OCI-LY7 (cell line): ENCODE data around the gene GRHL1. TPM values are rescaled to one million over a fixed set of nuclear protein-coding genes. Genes with fewer than 3 reads are reported as not detected.

Source experiments
- BruUV-seq: library from RNA; stranded (reverse); fragments of 400-500 nt; replicated peaks from 2 replicates; lab custom pipeline; 2021; lab: Mats Ljungman, UMichigan
- CTCF ChIA-PET: fragments of 300-600 bp; sonication (Branson Sonifier 250); formaldehyde crosslinking; loops from one replicate; lab custom pipeline; 2022; ENCODE audit warnings: antibody characterized with exemption; ENCODE audit not compliant: unreplicated experiment; lab: Charles Lee
- POLR2A ChIA-PET: fragments of 300-600 bp; sonication (Branson Sonifier 250); formaldehyde crosslinking; loops from one replicate; lab custom pipeline; 2022; ENCODE audit warnings: antibody characterized with exemption; lab: Charles Lee
- DNase-seq: peaks from one replicate; pipeline ENCODE4 v3.0.0-alpha.2; 2015; ENCODE audit warnings: low spot score
- H2AFZ ChIP-seq: fragments of 200-600 bp; sonication (generic), shearing (Covaris generic); 2 replicates; pipeline ENCODE4 v1.6.1; 2014; ENCODE audit warnings: mild to moderate bottlenecking, antibody characterized with exemption, low read length, moderate library complexity
- H3K27ac ChIP-seq: fragments of 200-600 bp; sonication (generic); 2 replicates; pipeline ENCODE4 v1.5.1; 2014; ENCODE audit warnings: mixed run types, low read depth, mild to moderate bottlenecking, moderate library complexity, low read length, inconsistent platforms; ENCODE audit not compliant: poor library complexity, severe bottlenecking
- H3K36me3 ChIP-seq: fragments of 200-600 bp; sonication (generic); 2 replicates; pipeline ENCODE4 v1.6.1; 2014; ENCODE audit warnings: mild to moderate bottlenecking, antibody characterized with exemption, low read length, moderate library complexity, mixed read lengths; ENCODE audit not compliant: insufficient read depth
- H3K4me1 ChIP-seq: fragments of 200-600 bp; sonication (generic); 2 replicates; pipeline ENCODE4 v1.5.1; 2014; ENCODE audit warnings: mild to moderate bottlenecking, low read length; ENCODE audit not compliant: insufficient read depth, poor library complexity, severe bottlenecking
- H3K4me2 ChIP-seq: fragments of 200-600 bp; sonication (generic); 2 replicates; pipeline ENCODE4 v1.6.1; 2014; ENCODE audit warnings: mild to moderate bottlenecking, low read length
- H3K4me3 ChIP-seq: fragments of 200-600 bp; sonication (generic); 2 replicates; pipeline ENCODE4 v1.5.1; 2014; ENCODE audit warnings: mild to moderate bottlenecking, low read depth, low read length; ENCODE audit not compliant: poor library complexity, severe bottlenecking
- H3K79me2 ChIP-seq: fragments of 200-600 bp; sonication (generic); 2 replicates; pipeline ENCODE4 v1.6.1; 2016; ENCODE audit warnings: low read depth, mild to moderate bottlenecking, low read length, moderate library complexity, mixed read lengths; ENCODE audit not compliant: insufficient read depth
- H3K9me2 ChIP-seq: fragments of 200-600 bp; sonication (generic); 2 replicates; pipeline ENCODE4 v1.6.1; 2016; ENCODE audit warnings: mild to moderate bottlenecking, low read length, mixed read lengths; ENCODE audit not compliant: insufficient read depth
- H3K9me3 ChIP-seq: fragments of 200-600 bp; sonication (generic); 2 replicates; pipeline ENCODE4 v1.6.1; 2014; ENCODE audit warnings: mild to moderate bottlenecking, mixed run types, low read length, mixed read lengths
- H4K20me1 ChIP-seq: fragments of 200-600 bp; sonication (generic); 2 replicates; pipeline ENCODE4 v1.6.1; 2014; ENCODE audit warnings: mild to moderate bottlenecking, antibody characterized with exemption, low read length, moderate library complexity, mixed read lengths; ENCODE audit not compliant: insufficient read depth
- CTCF ChIP-seq: fragments of 200-600 bp; sonication (generic); conservative IDR thresholded peaks from 2 replicates; pipeline ENCODE4 v1.5.1; 2014; ENCODE audit warnings: mild to moderate bottlenecking, antibody characterized with exemption, low read length, moderate library complexity, mixed read lengths
- EZH2phosphoT487 ChIP-seq: fragments of 200-600 bp; sonication (generic); IDR thresholded peaks from 2 replicates; pipeline ENCODE4 v1.6.1; 2018; ENCODE audit warnings: low read depth, borderline replicate concordance, mild to moderate bottlenecking, mixed run types, antibody characterized with exemption, low read length, moderate library complexity, mixed read lengths
- intact Hi-C: fragments of 100-400 bp; cut with micrococcal nuclease; formaldehyde crosslinking; loops from one replicate; pipeline ENCODE4 v1.10.0; 2022; ENCODE audit not compliant: unreplicated experiment
- total RNA-seq, 2 experiments: library from RNA; depleted of rRNA in 1 of 2; stranded (reverse); fragments of >200 nt in 1 of 2; shearing (Covaris generic) in 1 of 2; gene quantifications; 2 replicates each; pipeline ENCODE4 v1.2.3, GENCODE V29; 2014 to 2022

Gene GRHL1
- total RNA-seq, 2 experiments from 2014 or later = 0.19 to 2.5 TPM

GRCh38 chr2:9937258-9937657 is 14.2 kb upstream of the GRHL1 start:
- no peak overlapping the region for H2AFZ ChIP-seq
- ChIA-PET CTCF (no interaction called here), POLR2A (interaction anchor here (0.6 kb wide), 1 partner anchor 224 kb away, joined by 3 read pairs; no protein-coding TSS in a partner anchor)
- BruUV-seq = no TSS peak
- no peaks in the 10 kb centered on the region for H3K9me2 ChIP-seq
- no peaks in the 10 kb centered on the region for H3K79me2 ChIP-seq
- H3K4me1 ChIP-seq = no peaks in the 10 kb centered on the region
- no peak overlapping the region for H3K4me2 ChIP-seq
- no peak overlapping the region for H3K27ac ChIP-seq
- no peaks in the 10 kb centered on the region for H3K9me3 ChIP-seq
- intact Hi-C loops = no loop called here
- no peaks in the 10 kb centered on the region for H4K20me1 ChIP-seq
- H3K4me3 ChIP-seq = no peak overlapping the region
- H3K36me3 ChIP-seq = peaks cover 17% of the 10 kb centered on the region
- no peak for TF ChIP-seq EZH2phosphoT487
- no peak for TF ChIP-seq CTCF
- DNase-seq = no peak

GRCh38 chr2:9937968-9938367 is 13.5 kb upstream of the GRHL1 start:
- no peak overlapping the region for H3K4me3 ChIP-seq
- no peaks in the 10 kb centered on the region for H3K9me3 ChIP-seq
- H2AFZ ChIP-seq = no peak overlapping the region
- TF ChIP-seq CTCF (no peak), EZH2phosphoT487 (no peak)
- no peaks in the 10 kb centered on the region for H3K79me2 ChIP-seq
- no peak overlapping the region for H3K27ac ChIP-seq
- no peaks in the 10 kb centered on the region for H3K9me2 ChIP-seq
- no peak overlapping the region for H3K4me2 ChIP-seq
- no TSS peak for BruUV-seq
- H3K4me1 ChIP-seq = no peaks in the 10 kb centered on the region
- intact Hi-C loops = no loop called here
- no peak for DNase-seq
- H3K36me3 ChIP-seq = peaks cover 14% of the 10 kb centered on the region
- ChIA-PET POLR2A (interaction anchor here (0.6 kb wide), 1 partner anchor 88 kb away, joined by 3 read pairs; no protein-coding TSS in a partner anchor), CTCF (no interaction called here)
- no peaks in the 10 kb centered on the region for H4K20me1 ChIP-seq

GRCh38 chr2:9939587-9940485 is 11.7 kb upstream of the GRHL1 start:
- Histone ChIP-seq H3K36me3 (no peaks in the 10 kb centered on the region), H3K79me2 (no peaks in the 10 kb centered on the region), H2AFZ (no peak overlapping the region), H3K9me3 (no peaks in the 10 kb centered on the region), H3K4me2 (no peak overlapping the region), H4K20me1 (no peaks in the 10 kb centered on the region), H3K4me3 (no peak overlapping the region), H3K4me1 (no peaks in the 10 kb centered on the region), H3K9me2 (no peaks in the 10 kb centered on the region), H3K27ac (no peak overlapping the region)
- no peak for DNase-seq
- TF ChIP-seq CTCF (no peak), EZH2phosphoT487 (no peak)
- POLR2A ChIA-PET = interaction anchor here (0.7 kb wide), 1 partner anchor 27 kb away, joined by 3 read pairs; no protein-coding TSS in a partner anchor
- CTCF ChIA-PET = no interaction called here
- BruUV-seq = no TSS peak
- intact Hi-C loops = no loop called here
